ENCODE data around the gene FOXC2.

Gene FOXC2

DNA sequence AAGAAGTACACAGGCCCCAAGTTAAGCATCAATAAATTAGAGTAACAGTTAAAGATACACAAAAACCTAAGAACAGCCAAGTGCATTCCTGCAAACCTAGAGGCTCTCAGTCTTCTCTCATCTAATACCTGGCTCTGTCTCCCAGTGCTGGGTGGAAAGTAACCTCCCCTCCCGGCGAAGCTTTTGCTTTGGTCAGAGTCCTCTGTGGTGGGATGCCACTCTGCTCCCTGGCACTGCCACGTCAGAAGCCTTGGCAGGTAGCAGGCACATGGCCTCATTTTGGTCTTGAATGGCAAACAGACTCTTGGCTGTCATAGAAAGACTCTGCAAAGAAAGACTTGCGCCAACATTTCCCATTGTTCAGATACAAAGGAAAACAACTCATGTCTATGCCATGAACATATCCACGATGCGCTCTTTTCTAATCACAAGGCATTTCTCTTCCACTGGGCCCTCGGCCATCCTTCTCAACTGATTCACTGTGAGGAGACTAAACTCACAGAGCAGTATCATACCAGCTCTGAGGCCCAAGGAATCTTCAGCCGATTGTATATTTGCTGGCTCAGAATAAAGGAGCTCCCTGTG is 32.8 kb upstream of the FOXC2 start:
- no peak for DNase-seq

- DNase-seq, result no peak
These were observed 31.6 kb upstream of the FOXC2 start for GRCh38 chr16:86534779-86535615.

DNA sequence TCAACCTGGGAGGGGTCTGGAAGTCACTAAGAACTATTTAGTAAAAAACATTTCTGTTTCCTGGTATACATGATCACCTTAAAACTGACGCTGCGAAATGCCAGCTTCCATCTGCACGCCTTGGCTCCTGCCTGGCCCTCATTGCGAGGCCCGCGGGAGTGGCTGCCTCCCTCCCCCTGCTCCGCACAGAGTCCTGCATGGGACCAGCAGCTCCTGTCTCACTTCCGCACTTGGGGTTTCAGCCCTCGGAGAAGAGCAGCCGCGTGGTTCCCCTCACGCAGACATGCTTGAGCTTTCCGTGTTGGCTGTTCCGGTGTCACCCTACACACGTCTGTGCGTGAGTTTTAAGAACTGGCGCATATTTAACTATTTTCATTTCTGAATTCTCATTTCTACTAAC is 30.0 kb upstream of the FOXC2 start:
- no peak for DNase-seq

GRCh38 chr16:86537486-86537885 is 29.1 kb upstream of the FOXC2 start:
- DNase-seq, result no peak

DNA sequence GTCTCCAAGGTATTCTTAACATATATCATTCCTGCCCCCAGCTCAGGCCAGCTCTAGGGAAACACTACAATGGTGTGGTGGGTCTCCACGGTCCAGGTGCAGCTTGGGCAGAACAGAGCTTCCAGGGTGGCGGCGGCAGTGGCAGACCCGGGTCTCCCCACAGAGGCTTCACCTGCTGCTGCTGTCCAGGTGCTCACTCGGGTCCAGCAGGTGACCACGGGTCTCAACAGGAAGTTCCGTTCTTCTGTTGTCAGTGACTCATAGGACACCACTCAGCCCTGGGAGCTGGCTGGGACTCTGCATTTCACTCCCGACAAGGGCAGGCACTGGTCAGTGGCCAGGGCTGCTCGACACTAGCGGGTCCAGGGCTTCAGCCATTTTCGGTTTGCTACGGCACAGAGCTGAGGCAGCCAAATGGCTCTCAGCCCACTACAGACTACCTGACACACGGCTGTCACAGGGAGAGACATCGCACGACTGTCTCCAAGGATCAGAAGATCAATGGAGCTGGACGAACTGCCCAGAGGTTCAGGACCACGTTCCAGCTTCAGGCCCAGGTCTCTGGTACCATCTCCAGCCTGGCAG is 28.3 kb upstream of the FOXC2 start:
- DNase-seq, result no peak

DNA sequence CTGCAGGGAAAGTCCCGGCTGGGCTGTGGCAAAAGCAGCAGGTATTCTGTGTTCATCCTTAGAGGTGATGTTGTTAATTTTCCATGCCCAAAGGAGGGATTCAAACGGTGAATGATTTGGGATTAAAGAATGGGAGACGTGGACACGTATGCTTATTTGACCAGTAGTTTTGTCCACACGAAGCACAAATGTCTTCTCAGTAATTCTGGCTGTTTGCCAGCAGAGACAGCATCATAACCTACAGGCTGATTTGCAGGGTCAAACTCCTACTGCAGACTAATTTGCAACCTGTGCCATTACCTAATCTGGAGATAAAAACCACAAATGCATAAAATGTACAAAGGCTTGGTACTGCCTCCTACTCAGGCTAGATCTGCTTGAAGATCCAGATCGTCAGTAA is 25.7 kb upstream of the FOXC2 start:
- no peak for DNase-seq

GRCh38 chr16:86541560-86541959 is 25.1 kb upstream of the FOXC2 start:
- no peak for DNase-seq

GRCh38 chr16:86542756-86543750 is 23.6 kb upstream of the FOXC2 start:
- DNase-seq, result no peak

DNA sequence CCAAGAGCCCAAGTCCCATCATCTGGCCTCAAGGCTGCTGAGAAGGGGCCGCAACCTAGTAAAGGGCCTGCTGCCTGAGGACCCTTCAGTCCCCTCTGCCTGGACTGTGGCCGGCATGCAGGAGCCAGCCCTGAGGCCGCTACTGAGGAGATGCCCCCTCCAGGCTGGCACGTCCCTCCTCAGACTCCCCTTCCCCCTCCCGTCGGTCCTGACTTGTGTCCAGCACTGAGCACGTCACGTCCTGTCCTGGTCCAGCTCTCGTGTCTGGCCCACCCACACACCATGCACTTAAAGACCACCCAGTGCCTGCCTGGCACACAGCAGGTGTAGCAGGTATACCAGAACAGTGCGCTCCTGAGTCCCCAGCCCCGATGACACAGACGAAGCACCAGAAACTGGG is 21.1 kb upstream of the FOXC2 start:
- no peak for DNase-seq

DNA sequence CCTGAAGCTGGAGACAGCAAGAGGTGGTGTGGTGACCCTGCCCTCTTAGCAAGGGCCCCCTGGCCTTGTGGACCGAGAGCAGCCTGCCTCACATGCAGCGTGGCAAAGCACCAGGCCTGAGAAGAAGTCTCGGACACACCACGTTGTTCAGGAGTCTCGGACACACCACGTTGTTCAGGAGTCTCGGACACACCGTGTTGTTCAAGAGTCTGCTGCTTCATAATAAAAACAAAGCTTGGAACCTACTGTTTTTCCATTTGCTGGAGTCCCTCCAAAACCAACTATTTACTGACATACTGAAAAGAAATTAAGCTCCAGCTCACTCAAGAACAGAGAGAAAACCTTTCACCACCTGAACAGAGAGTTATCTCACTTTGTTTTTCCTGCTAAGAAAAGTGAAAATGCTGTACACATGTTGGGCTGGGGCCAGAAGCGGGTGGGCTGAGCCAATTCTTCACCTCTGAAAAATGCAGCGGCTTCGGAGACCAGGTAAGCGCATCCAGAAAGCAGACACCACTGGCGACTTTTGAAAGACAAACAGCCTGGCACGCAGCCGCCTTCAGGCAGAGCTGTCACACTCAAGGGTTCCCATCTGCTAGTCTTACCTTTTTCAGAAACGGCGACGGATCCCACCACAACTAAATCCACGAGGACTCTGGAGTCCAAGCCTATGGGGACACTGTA is 20.5 kb upstream of the FOXC2 start:
- no peak for DNase-seq

- no peak for DNase-seq
These were observed 20.0 kb upstream of the FOXC2 start for GRCh38 chr16:86546638-86547013.

DNA sequence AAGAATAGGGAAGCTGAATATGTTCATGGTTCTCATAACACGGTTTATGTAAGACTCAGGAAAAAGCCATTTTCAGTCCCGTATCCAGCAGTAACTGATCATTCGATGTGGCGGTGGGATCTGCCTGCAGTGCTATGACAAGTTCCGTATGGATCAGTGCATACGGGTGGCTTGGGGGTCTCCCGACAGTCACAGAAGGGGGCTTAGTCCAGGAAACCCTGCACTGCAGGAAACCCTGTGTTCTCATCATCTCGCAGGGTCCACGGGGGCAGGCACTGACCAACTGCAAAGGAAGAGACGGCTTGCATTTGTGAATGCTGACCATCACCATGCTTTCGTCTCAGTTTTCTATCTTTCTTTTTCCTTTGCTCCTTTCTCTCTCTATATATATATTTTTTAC is 19.3 kb upstream of the FOXC2 start:
- no peak for DNase-seq

- DNase-seq, result no peak
These were observed 17.3 kb upstream of the FOXC2 start for GRCh38 chr16:86549076-86549892.

GRCh38 chr16:86549893-86550190 is 16.8 kb upstream of the FOXC2 start:
- no peak for DNase-seq

DNA sequence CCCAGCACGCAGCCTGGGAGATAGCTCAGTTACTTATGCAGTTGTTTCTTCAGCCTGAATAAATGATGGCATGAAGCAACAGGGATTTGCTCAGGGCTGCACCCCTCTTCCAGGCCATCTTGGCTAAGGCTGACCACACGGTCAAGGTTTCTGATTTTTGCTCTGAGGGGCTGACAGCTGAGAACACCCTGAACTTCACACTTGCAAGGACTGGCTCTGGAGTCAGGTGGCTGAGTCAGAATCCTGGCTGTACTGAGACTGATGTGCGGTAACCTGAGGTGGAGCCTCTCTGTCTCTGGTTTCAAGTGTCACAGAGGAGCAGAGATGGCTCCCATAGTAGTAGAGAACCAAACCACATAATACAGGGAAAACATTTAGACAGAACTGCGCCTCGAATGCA is 16.3 kb upstream of the FOXC2 start:
- DNase-seq, result no peak

DNA sequence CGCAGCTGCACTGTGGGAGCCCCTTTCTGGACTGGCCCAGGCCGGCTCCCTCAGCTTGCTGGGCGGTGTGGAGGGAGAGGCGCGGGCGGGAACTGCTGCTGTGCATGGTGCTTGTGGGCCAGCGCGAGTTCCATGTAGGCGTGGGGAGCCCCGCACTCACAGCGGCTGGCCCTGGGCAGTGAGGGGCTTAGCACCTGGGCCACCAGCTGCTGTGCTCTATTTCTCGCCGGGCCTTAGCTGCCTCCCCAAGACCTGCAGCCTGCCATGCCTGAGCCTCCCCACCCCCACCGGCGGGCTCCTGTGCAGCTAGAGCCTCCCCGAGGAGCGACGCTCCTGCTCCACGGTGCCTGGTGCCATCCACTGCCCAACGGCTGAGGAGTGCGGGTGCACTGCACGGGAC is 13.3 kb upstream of the FOXC2 start:
- DNase-seq, result no peak

DNA sequence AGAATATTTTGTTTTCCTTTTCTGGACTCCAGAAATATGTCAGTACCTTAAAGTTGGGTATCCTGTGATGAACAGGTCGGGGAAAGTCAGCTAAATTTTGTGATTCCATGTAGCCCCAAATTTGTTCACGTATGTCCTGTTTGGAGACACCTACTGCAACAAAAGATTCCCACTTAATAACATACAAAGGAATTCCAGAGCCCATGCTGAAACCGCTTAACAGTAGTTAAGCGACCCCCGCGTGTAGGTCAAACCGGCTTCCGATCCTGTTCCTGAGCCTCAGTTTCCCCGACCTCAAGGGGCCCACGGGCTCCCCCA is 12.1 kb upstream of the FOXC2 start:
- no peak for DNase-seq

DNA sequence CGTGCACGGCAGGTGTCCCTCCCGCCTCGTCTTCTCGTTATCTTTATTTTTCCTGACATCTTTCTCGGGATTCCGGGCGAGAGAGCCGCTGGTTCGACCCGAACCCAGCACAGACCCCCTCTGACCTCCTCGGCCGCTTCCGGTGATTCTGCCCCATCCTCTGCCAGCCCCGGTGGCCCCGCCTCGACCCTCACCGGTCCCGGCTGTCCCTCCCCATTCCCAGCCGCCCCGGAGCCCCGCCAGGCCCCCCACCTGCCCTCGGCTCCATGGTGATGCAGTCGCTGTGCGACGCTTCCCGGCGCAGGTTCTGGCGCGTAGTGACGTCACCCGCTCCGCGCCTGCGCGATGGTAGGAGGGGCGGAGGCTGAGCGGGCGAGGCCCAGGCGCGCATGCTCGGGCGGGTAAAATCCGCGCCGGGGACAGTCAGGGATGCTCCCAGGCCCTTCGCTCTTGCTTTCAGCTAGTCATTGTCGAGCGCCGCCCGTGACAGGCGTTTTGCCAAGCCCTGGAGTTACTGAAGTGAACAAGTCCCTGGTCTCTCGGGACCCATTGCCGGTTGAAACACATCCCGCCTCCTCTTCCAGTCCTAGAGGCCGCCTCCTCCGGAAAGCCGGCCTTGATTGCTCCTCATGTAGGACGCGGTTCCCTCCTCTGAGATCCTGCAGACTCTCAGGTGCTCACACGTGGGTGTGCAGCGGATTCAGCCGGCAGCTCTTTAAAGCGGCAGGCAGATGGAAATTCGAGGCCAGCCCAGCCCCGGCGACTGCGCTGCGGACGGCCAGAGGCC is 11.5 kb upstream of the FOXC2 start, which contains the start of gene MTHFSD:
TSS of gene MTHFSD (minus strand) at position 319 of the 787 bp plus-strand sequence. CDS start at position 268, 51 bp downstream.
- DNase-seq, result peak; percentile 95

DNA sequence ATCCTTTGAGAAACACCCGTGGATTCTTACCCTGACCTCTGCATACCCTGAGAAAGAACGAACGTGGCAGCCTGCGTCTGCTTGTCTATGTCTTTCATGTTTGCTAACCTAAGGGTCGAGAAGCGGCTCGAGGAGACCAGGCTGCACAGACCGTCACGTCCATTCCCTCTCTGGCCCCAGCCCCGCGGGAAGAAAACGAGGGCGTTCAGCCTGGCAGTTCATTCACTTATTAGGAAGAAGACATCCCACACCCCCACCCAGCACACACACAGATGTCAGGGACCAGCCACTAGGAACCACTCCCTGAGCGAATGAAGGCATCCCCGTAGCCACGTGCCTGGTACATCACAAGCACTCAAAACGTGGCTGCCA is 10.9 kb upstream of the FOXC2 start:
- no peak for DNase-seq

DNA sequence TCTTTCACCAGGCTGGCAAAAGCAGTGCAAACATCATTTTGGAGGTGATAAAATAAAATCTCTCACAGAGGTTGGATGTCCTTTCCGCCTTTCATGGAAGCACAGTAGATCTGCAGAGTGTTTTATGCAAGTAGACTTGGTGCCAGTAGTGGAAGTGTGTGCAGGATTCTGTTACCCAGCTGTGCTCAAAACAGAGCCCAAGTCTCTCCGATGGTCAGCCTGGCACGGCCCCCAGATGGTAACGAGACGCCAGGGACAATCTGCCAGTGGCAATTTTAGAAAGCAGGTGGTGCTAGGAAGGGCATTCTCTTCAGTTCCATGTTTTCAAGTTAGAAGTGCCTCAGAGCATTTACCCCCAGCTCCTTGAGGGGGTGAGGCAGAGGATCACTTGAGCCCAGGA is 10.1 kb upstream of the FOXC2 start:
- no peak for DNase-seq

DNA sequence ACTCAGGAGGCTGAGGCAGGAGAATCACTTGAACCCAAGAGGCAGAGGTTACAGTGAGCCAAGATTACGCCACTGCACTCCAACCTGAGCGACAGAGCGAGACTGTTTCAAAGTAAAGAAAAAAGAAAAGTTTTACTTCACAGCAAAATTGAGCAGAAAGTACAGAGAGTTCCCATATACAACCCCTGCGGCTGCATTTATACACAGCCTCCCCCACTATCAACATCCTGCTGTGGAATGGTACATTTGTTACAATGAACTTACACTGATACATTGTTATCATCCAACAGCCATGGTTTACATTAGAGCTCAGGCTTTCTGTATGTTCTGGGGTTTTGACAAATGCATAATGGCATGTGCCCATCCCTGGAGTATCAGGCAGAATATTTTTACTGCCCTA is 9.0 kb upstream of the FOXC2 start:
- DNase-seq, result no peak

All from CD4-positive, alpha-beta T cell treated with Interleukin-21 for 1 hour (primary cell).